GM10248 (cell line): Measurements from ENCODE around the gene SH2D1B.

ENCODE experiments used
- CTCF ChIA-PET: fragments of 300-600 bp; sonication (Branson Sonifier 250); formaldehyde crosslinking; extraction: SDS; loops from one replicate; lab custom pipeline; 2021; ENCODE audit warnings: antibody characterized with exemption; lab: Yijun Ruan, JAX
- POLR2A ChIA-PET: fragments of 350-650 bp; sonication (Branson Sonifier 250); formaldehyde crosslinking; extraction: SDS; loops from one replicate; lab custom pipeline; 2020; ENCODE audit warnings: antibody characterized with exemption; lab: Yijun Ruan, JAX
- DNase-seq: peaks from one replicate; pipeline ENCODE4 v3.0.0; 2012; ENCODE audit errors: extremely low spot score
- TF ChIP-seq, protein P1 (sequence below): IDR thresholded peaks from 2 replicates; pipeline ENCODE4 v1.5.1; 2012; ENCODE audit warnings: mild to moderate bottlenecking, low read depth; ENCODE audit errors: extremely low read depth, missing control alignments, control extremely low read depth

SH2D1B gene

DNA sequence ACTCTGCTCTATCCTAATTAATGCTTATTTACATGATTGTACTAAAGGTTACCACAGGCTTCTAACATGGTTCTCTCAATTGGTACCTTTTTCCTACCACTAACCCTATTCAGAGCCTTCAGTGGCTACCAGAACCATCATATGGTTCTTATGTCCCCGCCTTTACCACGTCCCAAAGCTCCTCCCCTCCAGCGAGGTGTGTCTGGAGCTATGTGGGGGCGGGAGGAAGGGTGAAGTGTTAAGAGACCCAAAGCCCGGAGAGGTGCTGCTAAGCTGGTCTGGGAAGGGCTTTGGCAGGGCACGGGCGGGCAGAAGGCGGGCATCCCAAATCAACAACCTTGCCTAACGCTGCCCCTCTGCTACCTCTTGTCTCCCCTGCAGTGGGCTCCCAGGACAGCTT, 45.3 kb downstream of the SH2D1B start:
- POLR2A ChIA-PET, result no interaction called here
- CTCF ChIA-PET, result interaction anchor here (1.4 to 2.0 kb wide), 4 partner anchors 9 to 20 kb away, joined by 3 to 7 read pairs (median 4); no protein-coding TSS in a partner anchor
- TF ChIP-seq, protein P1, sequence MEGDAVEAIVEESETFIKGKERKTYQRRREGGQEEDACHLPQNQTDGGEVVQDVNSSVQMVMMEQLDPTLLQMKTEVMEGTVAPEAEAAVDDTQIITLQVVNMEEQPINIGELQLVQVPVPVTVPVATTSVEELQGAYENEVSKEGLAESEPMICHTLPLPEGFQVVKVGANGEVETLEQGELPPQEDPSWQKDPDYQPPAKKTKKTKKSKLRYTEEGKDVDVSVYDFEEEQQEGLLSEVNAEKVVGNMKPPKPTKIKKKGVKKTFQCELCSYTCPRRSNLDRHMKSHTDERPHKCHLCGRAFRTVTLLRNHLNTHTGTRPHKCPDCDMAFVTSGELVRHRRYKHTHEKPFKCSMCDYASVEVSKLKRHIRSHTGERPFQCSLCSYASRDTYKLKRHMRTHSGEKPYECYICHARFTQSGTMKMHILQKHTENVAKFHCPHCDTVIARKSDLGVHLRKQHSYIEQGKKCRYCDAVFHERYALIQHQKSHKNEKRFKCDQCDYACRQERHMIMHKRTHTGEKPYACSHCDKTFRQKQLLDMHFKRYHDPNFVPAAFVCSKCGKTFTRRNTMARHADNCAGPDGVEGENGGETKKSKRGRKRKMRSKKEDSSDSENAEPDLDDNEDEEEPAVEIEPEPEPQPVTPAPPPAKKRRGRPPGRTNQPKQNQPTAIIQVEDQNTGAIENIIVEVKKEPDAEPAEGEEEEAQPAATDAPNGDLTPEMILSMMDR, result no peak
- DNase-seq, result no peak

DNA sequence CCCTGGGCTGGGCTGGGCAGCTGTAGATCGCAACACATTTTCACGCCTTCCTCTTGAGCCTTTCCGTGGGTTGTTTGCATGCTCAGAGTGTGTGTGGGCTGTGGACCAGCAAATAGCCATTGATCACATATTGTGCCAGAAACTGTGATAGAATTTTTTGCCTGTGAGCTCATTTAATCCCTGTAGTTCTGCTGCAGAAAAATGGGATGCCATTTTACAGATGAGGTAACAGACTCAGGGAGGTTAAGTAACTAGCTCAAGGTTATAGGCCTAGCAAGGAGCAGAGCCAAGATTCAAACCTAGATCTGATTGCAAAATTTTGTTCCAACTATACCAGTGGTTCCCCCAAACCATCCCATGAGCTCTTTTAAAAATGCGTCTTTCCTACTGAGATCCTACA, 45.8 kb downstream of the SH2D1B start:
- POLR2A ChIA-PET, result no interaction called here
- no peak for DNase-seq
- TF ChIP-seq, protein P1, result no peak
- CTCF ChIA-PET, result interaction anchor here (1.1 to 2.0 kb wide), 6 partner anchors 8 to 310 kb away, joined by 3 to 7 read pairs (median 4); no protein-coding TSS in a partner anchor

DNA sequence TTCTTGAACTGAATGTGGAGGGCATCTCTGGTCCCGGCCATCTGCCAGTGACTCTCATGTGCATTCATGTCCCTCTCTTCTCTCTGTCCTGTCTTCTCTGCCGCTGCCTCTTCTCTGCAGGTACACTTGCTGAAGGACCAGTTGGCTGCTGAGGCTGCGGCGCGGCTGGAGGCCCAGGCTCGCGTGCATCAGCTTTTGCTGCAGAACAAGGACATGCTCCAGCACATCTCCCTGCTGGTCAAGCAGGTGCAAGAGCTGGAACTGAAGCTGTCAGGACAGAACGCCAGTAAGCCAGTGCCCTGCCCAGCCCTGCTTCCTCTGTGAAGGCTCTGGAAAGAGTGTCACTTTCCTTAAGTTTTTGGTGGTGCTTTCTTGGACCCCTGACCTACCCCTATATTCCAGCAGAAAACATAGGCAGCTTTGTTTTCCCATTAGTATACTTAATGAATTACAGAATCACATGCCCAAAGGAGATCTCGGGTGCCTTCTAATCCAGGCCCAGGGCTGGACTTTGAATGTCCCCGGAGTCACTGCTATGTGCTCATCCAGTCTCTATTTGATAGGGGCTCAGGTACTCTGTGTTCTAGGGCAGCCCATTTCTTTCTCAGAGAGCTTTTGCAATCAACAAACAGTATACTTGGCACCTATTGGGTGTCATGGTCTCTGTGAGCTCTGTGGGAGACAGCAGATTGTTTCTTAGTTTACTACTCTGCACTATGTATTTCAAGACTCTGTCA, 46.5 kb downstream of the SH2D1B start:
- DNase-seq, result no peak
- ChIA-PET POLR2A (no interaction called here), CTCF (interaction anchor here (1.1 to 2.0 kb wide), 4 partner anchors 8 to 309 kb away, joined by 3 to 7 read pairs (median 5); no protein-coding TSS in a partner anchor)
- TF ChIP-seq, protein P1, result no peak

DNA sequence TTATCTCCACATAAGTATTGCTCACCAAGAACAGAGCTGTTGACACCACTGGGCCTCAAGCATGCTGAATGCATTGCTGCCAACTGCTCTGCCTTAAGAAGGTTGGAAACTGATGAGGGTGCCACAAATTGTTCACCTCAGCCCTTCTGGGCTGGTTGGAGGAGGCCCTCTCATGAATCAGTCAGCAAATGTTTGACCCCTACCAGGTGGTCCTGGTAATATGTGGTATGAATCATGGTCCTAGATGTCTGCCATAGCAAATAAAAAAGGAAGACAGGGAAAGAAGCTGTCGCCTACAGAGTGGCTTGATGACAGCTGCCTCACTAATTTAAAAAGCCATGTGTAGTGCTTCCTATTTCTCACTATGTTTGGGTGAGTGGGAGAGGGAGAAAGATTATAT, 47.4 kb downstream of the SH2D1B start:
- TF ChIP-seq, protein P1, result no peak
- no peak for DNase-seq
- POLR2A ChIA-PET, result no interaction called here
- CTCF ChIA-PET, result no interaction called here

DNA sequence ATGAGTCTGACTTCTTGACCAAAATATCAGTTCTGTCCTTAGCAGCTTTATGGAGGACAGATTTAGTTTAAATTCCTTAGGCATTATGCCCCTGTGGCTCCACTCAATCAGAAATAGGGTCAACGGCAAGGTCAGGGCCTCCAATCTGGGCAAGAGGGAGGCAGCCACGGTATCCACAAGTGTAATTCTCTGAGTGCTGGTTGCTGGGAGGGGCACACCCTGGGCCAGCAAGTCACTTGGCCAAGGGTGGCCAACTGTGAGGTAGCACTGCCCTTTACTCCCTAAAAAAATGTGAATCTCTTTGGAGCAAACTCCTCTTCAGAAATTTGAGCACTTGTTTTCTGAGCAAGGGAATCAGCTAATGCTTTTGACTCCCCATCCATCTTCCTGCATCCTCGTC, 48.1 kb downstream of the SH2D1B start:
- ChIA-PET POLR2A (no interaction called here), CTCF (no interaction called here)
- DNase-seq, result no peak
- TF ChIP-seq, protein P1, result no peak

DNA sequence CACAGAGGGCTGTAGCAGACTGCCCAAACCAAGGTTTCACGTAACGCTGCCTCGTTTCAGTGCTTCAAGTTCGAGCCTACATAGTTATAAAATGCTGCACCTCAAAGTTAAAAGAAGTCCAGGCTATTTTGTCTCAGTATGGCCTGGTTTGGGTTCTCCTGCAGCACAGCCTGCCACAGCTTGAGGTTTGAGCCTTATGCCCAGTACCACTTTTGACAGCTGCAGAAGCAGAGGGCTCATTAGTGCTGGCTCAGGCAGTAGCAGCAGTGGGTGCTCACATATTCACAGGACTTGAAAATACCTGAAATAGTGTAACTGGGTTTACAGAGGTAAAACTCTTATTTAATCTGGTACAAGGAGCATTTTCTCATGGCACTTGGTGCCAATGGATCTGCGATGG, 50.6 kb downstream of the SH2D1B start:
- CTCF ChIA-PET, result interaction anchor here (1.5 to 2.1 kb wide), 3 partner anchors 9 to 29 kb away, joined by 4 to 5 read pairs (median 4); no protein-coding TSS in a partner anchor
- DNase-seq, result no peak
- TF ChIP-seq, protein P1, result no peak
- POLR2A ChIA-PET, result no interaction called here
